BE2C (cell line): ENCODE measurements around the gene SLX4IP.
A peak's percentile ranks its signal among the peaks of the same experiment; 100 is the strongest.

Source experiments
- DNase-seq: peaks from one replicate; pipeline ENCODE4 v3.0.0-alpha.2; 2020
- H3K27me3 ChIP-seq: fragments of 250-450 bp; sonication (Bioruptor Pico); 2 replicates; pipeline ENCODE4 v1.5.1; 2020; ENCODE audit warnings: mild to moderate bottlenecking
- H3K36me3 ChIP-seq: fragments of 250-450 bp; sonication (Bioruptor Pico); 2 replicates; pipeline ENCODE4 v1.5.1; 2020; ENCODE audit warnings: mild to moderate bottlenecking
- H3K4me1 ChIP-seq: fragments of 250-450 bp; sonication (Bioruptor Pico); 2 replicates; pipeline ENCODE4 v1.5.1; 2020
- H3K4me3 ChIP-seq: 2 replicates; pipeline ENCODE4 v1.5.1; 2011; ENCODE audit warnings: low read depth, low read length
- H3K9me3 ChIP-seq: fragments of 250-450 bp; sonication (Bioruptor Pico); 2 replicates; pipeline ENCODE4 v1.5.1; 2020
- CTCF ChIP-seq: IDR thresholded peaks from 2 replicates; pipeline ENCODE4 v1.5.1; 2012; ENCODE audit warnings: mild to moderate bottlenecking, low read depth, low read length

SLX4IP gene

DNA sequence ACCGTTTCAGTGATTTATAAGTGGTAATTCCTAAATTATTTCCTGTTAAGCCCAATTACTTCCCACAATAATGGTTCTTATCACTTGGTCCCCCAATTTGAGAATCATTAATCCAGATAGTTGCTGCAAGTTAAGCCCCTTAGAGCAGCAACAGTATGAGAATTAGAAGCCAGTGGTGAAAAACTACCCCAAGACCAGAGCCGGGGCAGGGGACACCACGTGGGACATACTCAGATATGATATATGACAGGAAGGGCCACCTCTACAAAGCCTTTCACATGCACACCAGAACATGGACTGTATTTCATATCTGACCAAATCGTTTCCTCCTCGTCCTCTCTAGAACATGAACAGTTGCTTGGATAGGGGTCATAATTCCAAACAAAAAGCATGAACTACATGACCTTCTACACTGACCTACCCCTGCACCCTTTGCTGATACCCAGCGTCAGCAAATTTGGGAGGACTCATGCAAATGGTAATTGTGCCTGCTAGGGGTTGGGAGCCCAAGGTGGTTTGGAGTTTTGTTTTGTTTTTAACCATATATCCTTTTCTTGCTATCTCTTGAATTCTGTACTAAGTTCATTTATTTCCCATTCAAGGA lies 234.8 kb downstream of the SLX4IP start:
- TF ChIP-seq CTCF = no peak
- Histone ChIP-seq H3K4me1 (peaks cover 7% of the 10 kb centered on the region; the same call in 1 of the 2 replicates), H3K36me3 (no peaks in the 10 kb centered on the region)

DNA sequence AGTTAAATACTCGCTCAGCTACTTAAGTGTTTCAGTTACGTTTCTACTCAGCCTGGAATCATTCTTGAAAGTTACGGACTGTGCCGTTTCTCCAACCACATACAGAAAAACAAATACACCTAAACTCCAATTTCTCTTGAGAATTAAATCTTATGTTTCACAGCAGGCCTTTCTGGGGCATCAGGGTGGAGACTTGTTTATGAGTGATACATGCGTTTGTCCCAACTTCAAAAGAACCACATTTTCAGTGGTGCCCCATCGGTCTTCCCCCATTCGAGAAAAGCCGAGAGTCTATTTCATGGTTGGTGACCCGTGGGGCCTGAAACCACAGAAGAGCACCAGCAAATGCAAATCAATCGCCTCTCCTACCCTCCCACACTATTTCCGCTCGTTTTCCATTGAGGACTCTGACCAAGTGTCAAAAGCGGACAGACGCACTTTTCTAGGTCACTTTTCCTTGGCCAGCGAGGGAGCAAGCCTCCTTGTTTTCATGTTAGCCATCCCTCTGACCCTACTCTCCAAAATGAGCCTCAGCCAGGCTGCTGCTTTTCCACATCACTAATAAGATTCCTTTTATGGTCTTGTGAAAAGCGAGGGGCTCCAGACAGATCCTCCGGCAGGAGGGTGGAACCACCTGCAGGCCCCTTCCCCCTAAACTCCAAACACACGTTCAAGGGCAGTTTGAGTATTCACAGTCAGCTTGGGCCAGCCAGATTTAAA lies 235.6 kb downstream of the SLX4IP start:
- H3K36me3 ChIP-seq = no peaks in the 10 kb centered on the region
- peaks cover 40% of the 10 kb centered on the region for H3K27me3 ChIP-seq
- H3K4me1 ChIP-seq = peaks cover 7% of the 10 kb centered on the region; the same call in 1 of the 2 replicates
- H3K4me3 ChIP-seq = no peak overlapping the region
- DNase-seq = no peak
- no peak for TF ChIP-seq CTCF
- H3K9me3 ChIP-seq = no peaks in the 10 kb centered on the region

More for the DNA sequence above, 234.8 kb downstream of the SLX4IP start:
- Histone ChIP-seq H3K27me3 (peaks cover 32% of the 10 kb centered on the region), H3K4me3 (no peak overlapping the region), H3K9me3 (no peaks in the 10 kb centered on the region)
- DNase-seq = no peak

GRCh38 chr20:10671221-10671918 lies 236.3 kb downstream of the SLX4IP start:
- DNase-seq = no peak
- no peak; the same call in 1 of the 2 replicates for TF ChIP-seq CTCF
- H3K4me3 ChIP-seq = no peak overlapping the region
- H3K27me3 ChIP-seq = peaks cover 47% of the 10 kb centered on the region
- H3K36me3 ChIP-seq = no peaks in the 10 kb centered on the region
- H3K9me3 ChIP-seq = no peaks in the 10 kb centered on the region
- peaks cover 7% of the 10 kb centered on the region; the same call in 1 of the 2 replicates for H3K4me1 ChIP-seq

- H3K4me3 ChIP-seq = peak overlapping the region; percentile 78
- H3K27me3 ChIP-seq = peaks cover 53% of the 10 kb centered on the region
- no peak for DNase-seq
- no peaks in the 10 kb centered on the region for H3K36me3 ChIP-seq
- no peak for TF ChIP-seq CTCF
- H3K4me1 ChIP-seq = peaks cover 7% of the 10 kb centered on the region; the same call in 1 of the 2 replicates
- H3K9me3 ChIP-seq = no peaks in the 10 kb centered on the region
Observed at GRCh38 chr20:10671919-10672623, 237.0 kb downstream of the SLX4IP start.

GRCh38 chr20:10672624-10673127 lies 237.6 kb downstream of the SLX4IP start:
- peaks cover 56% of the 10 kb centered on the region for H3K27me3 ChIP-seq
- peak; percentile 42 for DNase-seq
- TF ChIP-seq CTCF = no peak

More at GRCh38 chr20:10672624-10673127, 237.6 kb downstream of the SLX4IP start:
- H3K36me3 ChIP-seq = no peaks in the 10 kb centered on the region
- H3K4me1 ChIP-seq = peaks cover 7% of the 10 kb centered on the region; the same call in 1 of the 2 replicates
- peak overlapping the region; percentile 78 for H3K4me3 ChIP-seq
- H3K9me3 ChIP-seq = no peaks in the 10 kb centered on the region
